Left ventricle myocardium inferior (tissue), 1 donor: Measurements from ENCODE around the gene MOSPD3. TPM values are rescaled to one million over a fixed set of nuclear protein-coding genes. Genes with fewer than 3 reads are reported as not detected.

Source experiments
- DNase-seq: peaks from one replicate; pipeline ENCODE4 v3.0.0-alpha.2; 2020
- H3K27ac ChIP-seq: fragments of 200-600 bp; replicated peaks from 2 replicates; pipeline ENCODE4 v1.8.0; 2021
- H3K27me3 ChIP-seq: fragments of 200-600 bp; 2 replicates; pipeline ENCODE4 v1.8.0; 2021; ENCODE audit warnings: low read depth
- H3K36me3 ChIP-seq: fragments of 200-600 bp; 2 replicates; pipeline ENCODE4 v1.8.0; 2021
- H3K4me1 ChIP-seq: fragments of 200-600 bp; 2 replicates; pipeline ENCODE4 v1.8.0; 2021
- H3K4me3 ChIP-seq: fragments of 200-600 bp; 2 replicates; pipeline ENCODE4 v1.8.0; 2021; ENCODE audit warnings: mild to moderate bottlenecking, moderate library complexity
- H3K9me3 ChIP-seq: fragments of 200-600 bp; replicated peaks from 2 replicates; pipeline ENCODE4 v1.8.0; 2021
- CTCF ChIP-seq: fragments of 200-600 bp; IDR thresholded peaks from 2 replicates; pipeline ENCODE4 v1.8.0; 2021; ENCODE audit warnings: antibody characterized with exemption, mild to moderate bottlenecking, borderline replicate concordance
- intact Hi-C: fragments of 100-400 bp; cut with micrococcal nuclease; formaldehyde crosslinking; loops from one replicate; pipeline ENCODE4 v1.11.0; 2022
- total RNA-seq: library from RNA; stranded (reverse); fragmentation: NEBNext Ultra II Directional; extraction: Animal tissue kit (Norgen Biotek cat#: 25700); gene quantifications from one replicate; pipeline ENCODE4 v1.2.1, GENCODE V29; 2021
- donor health status: DM: no; HTN: yes; CAD: no; lungs with severe emphysema.

Gene MOSPD3
- total RNA-seq, 1 donor from 2014 or later = 10.2 TPM

- no peaks in the 10 kb centered on the region for H3K36me3 ChIP-seq
- intact Hi-C loops = no loop called here
- no peaks in the 10 kb centered on the region for H3K9me3 ChIP-seq
- no peak for DNase-seq
- peak overlapping the region; percentile 90 for H3K4me3 ChIP-seq
- H3K27me3 ChIP-seq = no peaks in the 10 kb centered on the region
- peak overlapping the region; percentile 86 for H3K27ac ChIP-seq
- H3K4me1 ChIP-seq = peaks cover 32% of the 10 kb centered on the region
- no peak for TF ChIP-seq CTCF
Measured at GRCh38 chr7:100606313-100606712, 6.0 kb upstream of the MOSPD3 start.

GRCh38 chr7:100607111-100607510 is 5.2 kb upstream of the MOSPD3 start:
- DNase-seq = no peak
- intact Hi-C loops = no loop called here
- H3K9me3 ChIP-seq = no peaks in the 10 kb centered on the region
- H3K4me1 ChIP-seq = peaks cover 28% of the 10 kb centered on the region
- H3K4me3 ChIP-seq = no peak overlapping the region
- no peak for TF ChIP-seq CTCF
- no peak overlapping the region for H3K27ac ChIP-seq
- H3K27me3 ChIP-seq = no peaks in the 10 kb centered on the region
- H3K36me3 ChIP-seq = no peaks in the 10 kb centered on the region

- Histone ChIP-seq H3K9me3 (no peaks in the 10 kb centered on the region), H3K27me3 (no peaks in the 10 kb centered on the region), H3K27ac (no peak overlapping the region), H3K4me1 (peaks cover 26% of the 10 kb centered on the region), H3K36me3 (peaks cover 5% of the 10 kb centered on the region), H3K4me3 (no peak overlapping the region)
- no peak for TF ChIP-seq CTCF
- no peak for DNase-seq
- intact Hi-C loops = no loop called here
Measured at GRCh38 chr7:100609958-100610357, 2.4 kb upstream of the MOSPD3 start.

- no peak for TF ChIP-seq CTCF
Measured at GRCh38 chr7:100612730-100613390, 520 bp downstream of the MOSPD3 start.

GRCh38 chr7:100613412-100614175 is 1.3 kb downstream of the MOSPD3 start:
- intact Hi-C loops = no loop called here
- Histone ChIP-seq H3K4me3 (peak overlapping the region; percentile 89), H3K36me3 (peaks cover 6% of the 10 kb centered on the region), H3K4me1 (peaks cover 17% of the 10 kb centered on the region), H3K27me3 (no peaks in the 10 kb centered on the region), H3K27ac (no peak overlapping the region), H3K9me3 (no peaks in the 10 kb centered on the region)
- no peak for DNase-seq
- TF ChIP-seq CTCF = no peak

More at GRCh38 chr7:100612730-100613390, 520 bp downstream of the MOSPD3 start:
- H3K27ac ChIP-seq = peak overlapping the region; percentile 98
- intact Hi-C loops = no loop called here
- H3K27me3 ChIP-seq = no peaks in the 10 kb centered on the region
- H3K36me3 ChIP-seq = peaks cover 6% of the 10 kb centered on the region
- DNase-seq = no peak
- H3K9me3 ChIP-seq = no peaks in the 10 kb centered on the region
- peak overlapping the region; percentile 89 for H3K4me3 ChIP-seq
- H3K4me1 ChIP-seq = peaks cover 17% of the 10 kb centered on the region
